Brain pericyte (primary cell): ENCODE data around the gene PRCD.
"Not testable (repeated sequence)": the region's sequence is repeated elsewhere in the genome, so short reads cannot be mapped to it uniquely, and the experiment has no call there.

Source experiments
- DNase-seq: peaks from one replicate; pipeline ENCODE4 v3.0.0-alpha.2; 2012; ENCODE audit warnings: low read depth, low spot score

PRCD gene

DNA sequence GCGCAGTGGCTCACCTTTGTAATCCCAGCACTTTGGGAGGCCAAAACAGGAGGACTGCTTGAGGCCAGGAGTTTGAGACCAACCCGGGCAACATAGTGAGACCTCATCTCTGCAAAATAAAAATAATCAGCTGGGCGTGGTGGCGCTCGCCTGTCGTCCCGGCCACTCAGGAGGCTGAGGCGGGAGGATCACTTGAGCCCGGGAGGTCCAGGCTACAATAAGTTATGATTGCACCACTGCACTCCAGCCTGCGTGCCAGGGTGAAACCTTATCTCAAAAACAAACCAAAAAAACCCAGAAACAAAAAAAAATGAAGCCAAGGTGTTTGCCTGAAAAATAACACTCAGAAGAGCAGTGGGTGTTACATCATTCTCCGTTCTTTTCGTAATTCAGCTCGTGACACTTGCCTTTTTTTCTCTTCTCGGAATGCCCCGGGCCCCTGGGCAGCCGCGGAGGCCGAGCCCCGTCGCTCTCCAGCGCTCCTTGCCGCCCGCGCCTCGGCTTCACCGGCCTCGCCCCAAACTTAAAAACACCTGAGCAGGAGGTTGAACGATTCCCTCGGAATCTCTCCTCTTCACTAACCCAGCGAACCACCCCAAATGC lies 17.0 kb downstream of the PRCD start:
- DNase-seq = no peak

DNA sequence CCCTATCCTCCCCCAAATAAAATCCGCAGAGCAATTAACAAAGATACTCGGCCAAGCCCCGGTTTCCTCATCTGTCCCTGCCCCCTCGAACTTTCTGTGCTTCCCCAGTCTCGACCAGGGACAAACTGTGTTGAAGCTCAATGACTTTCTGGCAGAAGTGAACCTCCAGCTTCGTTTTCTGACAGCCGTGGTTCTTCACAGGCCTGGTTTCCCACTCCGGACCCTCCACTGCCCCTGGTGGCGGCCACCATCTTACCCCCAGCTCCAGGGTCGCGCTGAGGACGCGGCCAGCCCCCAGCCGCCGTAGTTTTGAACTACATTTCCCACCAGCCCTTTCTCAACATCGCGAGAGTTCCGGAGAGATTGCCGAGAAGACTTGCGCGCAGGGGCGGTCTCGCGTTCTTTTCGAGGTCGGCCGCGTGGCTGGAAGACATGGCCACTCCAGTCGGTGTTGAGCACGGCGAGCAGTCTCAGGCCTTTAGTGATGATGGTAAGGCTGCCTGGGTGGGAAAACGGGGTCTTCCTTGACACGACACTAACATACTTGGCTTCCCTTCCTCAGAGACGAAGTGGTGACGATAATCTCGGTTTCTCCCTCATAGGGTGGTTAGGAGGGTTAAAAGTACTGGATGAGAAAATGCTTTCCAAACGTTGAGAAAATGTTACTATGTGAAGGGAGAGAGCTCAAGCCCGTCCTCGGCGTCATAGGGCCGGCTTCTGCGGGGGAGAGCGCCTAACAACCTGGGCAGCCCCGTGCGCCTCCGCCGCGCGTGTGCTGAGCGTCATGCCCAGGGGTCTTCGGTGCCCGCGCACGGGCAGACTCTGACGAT lies 17.7 kb downstream of the PRCD start:
- DNase-seq = peak; percentile 87

DNA sequence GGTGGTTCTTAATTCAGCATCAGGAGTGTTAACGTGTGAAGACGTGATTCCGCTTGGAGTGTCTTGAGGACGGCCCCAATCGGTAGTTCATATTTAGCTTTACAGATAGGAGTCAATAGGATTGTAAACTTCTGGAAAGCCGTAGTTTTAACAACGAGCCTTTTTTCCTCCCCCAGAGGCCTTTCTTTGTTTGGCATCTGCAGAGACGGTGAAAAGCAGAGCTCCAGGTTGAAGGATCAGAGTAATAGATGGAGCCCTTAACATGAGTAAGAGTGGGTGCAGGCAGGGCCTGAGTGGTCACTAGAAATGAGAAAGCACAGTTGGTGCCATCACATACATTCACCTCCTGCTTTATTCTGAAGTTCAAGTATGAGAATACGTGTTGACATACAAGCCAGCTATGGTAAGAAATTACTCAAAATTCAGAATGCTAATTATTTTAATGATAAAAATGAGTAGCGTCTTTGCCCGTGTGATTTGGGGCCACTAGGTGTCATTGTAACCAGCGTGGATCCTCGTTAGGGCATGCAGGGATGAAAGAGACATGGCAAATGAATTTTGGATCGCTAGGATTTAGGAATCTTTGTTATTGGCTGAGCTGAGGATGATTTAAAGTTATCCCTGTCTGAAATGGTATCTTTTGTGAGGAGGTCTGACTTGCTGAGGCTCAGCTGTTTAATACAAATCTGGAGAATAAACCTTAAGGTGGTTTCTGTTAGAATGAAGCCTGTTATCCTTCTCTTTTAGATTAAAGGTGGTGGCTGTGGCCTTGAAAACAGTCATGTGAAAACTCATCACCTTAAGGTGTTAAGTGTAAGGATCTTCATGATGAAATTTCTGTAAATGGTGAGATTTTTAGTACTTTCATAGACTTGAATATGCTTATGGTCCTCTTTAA lies 18.6 kb downstream of the PRCD start:
- DNase-seq = no peak

DNA sequence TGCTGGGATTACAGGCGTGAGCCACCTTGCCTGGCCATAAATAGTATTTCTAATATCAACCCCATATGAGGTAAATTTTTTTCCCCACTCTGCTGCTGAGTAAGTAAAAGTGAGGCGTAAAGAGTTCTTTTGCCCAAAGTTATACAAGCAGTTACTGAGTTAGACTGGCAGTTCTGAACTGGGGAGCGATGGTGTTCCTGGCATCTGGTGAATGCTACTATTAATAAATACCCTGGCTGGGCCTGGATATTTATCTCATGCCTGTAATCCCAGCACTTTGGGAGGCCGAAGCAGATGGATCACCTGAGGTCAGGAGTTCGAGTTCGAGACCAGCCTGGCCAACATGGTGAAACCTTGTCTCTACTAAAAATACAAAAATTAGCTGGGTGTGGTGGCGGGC lies 19.6 kb downstream of the PRCD start:
- DNase-seq = not testable (repeated sequence)

DNA sequence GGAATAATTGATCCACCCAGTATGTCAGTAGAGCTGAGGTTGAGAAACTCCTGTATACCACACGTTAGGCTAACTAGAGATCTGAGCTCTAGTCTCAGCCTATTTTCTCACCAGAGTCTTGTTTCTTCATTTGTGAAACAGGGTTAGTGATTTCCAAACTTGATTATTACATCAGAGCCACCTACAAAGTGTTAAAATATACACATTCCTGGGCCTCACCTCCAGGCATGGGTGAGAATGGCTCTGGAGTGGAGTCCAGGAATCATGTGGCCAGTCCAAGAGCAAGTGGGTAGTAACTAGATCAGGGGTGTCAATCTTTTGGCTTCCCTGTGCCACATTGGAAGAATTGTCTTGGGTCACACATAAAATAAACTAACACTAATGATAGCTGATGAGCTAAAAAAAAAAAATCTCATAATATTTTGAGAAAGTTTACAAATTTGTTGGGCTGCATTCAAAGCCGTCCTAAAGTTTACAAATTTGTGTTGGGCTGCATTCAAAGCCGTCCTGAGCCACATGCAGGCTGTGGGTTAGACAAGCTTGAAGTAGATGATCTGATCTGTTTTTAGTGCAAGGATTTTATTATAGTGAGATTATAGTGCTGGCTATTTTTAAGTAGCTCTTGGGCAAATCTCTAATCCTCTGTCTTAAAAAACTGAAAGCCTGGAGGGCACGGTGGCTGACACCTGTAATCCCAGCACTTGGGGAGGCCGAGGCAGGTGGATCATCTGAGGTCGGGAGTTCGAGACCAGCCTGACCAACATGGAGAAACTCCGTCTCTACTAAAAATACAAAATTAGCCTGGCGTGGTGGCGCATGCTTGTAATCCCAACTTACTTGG lies 20.4 kb downstream of the PRCD start:
- no peak for DNase-seq

DNA sequence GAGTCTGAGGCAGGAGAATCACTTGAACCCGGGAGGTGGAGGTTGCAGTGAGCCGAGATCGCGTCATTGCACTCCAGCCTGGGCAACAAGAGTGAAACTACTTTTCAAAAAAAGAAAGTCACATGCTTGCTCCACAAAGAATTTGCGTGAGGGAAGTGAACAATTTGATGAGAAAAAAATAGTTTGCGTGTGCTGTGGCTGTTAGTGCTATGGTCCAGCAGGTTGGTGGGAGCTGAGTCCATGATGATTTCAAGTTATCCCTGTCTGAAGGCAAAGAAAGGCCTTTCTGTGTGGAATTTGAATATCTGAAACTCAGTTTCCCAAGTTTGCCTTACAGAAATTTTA lies 21.0 kb downstream of the PRCD start:
- no peak for DNase-seq

DNA sequence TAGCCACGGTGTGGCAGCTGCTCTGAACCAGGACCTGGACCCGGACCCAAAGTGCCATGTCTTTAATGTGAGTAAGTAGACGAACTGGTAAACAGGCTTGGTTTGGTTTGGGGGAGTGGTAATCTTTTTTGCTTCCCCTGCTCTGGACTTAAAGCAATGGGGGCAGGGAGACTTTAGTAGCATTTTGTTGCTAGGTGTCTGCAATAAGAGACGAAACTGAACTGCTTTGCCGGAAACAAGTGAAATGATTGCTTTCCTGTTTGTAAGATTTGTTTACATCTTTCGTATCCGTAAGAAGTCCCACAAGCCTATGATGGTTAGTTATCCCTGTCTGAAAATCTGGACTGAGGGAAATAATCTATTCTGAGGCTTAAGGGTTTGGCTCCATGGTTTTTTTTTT lies 21.5 kb downstream of the PRCD start:
- DNase-seq = no peak

DNA sequence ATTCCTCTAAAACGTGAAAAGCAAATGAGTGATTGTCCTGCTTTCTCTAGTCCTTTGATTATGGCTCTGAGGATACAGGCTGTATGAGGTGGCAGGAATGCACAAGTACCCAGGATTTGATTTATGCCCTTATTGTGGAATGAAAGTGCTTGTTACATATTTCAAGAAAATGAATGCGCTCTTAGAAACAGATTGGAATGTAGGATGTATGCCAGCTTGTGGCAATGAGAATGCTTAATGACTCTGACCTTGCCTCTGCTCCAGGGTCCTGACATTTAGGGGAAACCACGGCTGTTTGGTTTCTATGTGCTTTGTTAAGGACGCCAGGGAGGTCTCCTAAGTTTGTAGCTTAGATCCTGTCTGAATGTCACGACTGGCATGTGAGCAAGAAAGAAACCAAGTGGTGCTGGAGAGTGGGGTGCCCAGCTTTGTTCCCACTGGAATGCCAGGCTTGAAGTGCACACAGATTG lies 22.0 kb downstream of the PRCD start:
- no peak for DNase-seq

DNA sequence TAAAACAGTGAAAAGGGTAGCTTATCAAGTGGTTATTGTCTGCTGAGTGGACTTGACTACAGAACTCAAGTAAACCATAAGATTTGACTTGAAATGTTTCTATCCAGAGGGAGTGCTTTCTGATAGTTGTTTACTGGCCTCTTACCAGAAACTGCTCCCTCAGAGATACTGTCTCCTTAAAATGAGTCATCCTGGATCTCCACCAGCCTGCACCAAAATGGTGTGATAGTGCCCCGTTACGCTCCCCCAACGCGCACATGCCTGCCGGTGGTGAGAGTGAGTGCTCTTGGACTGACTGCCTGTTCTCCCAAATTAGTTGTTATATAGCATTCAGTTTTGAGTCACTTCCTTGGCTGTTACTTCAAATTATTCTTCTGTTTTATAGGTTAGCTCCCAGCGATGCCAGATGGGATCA lies 22.9 kb downstream of the PRCD start:
- no peak for DNase-seq

DNA sequence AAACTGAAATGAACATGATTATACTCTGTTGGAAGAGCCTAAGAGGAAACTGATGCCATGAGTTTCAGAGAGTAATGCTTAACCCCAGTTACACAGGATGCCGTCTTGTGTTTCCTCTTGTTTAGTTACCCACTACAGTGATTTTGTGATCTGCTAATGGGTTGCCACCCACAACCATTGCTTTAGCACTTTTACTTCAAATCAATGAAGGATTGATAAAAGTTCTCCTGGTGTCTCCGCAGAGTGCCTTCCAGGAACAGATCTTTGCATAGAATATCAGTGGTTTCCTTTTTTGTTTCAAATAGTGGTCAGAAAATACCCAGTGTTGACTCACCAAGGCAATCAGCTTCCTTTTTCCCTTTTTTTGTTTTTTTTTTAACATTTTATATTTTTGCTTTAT lies 23.5 kb downstream of the PRCD start:
- not testable (repeated sequence) for DNase-seq

DNA sequence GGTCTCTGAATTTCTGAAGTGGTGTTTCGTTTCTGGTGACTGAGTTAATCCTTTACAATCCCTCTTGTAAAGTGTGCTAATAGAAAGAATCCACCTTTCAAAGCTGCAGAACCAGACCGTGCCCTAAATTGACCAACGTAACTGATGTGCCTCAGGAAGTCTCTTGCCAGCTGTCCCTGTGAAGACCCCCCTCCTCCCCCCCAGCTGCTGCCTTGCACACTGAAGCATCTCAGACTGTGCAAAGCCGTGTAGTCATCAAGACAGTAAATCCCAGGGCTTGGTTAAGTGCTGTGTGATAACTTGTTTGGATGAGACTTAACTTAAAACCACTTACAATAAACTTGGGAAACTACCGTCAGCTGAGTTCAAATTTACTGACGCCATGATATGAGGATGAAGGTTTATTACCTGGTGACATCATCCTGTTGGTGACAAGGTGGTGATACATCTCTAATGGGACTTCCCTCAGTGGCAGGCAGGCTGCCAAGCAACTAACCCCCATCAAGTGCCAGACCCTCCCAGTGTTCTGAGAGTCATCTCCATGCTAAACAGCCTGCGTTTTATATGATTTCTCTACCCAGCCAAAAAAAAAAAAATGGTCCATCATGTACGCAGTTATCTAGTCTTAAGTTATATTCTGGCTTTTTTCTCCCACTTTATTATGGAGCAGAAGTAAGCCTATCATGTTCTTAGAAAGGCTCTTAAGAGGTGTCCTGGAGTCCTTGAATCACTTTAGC lies 25.3 kb downstream of the PRCD start:
- DNase-seq = not testable (repeated sequence)

DNA sequence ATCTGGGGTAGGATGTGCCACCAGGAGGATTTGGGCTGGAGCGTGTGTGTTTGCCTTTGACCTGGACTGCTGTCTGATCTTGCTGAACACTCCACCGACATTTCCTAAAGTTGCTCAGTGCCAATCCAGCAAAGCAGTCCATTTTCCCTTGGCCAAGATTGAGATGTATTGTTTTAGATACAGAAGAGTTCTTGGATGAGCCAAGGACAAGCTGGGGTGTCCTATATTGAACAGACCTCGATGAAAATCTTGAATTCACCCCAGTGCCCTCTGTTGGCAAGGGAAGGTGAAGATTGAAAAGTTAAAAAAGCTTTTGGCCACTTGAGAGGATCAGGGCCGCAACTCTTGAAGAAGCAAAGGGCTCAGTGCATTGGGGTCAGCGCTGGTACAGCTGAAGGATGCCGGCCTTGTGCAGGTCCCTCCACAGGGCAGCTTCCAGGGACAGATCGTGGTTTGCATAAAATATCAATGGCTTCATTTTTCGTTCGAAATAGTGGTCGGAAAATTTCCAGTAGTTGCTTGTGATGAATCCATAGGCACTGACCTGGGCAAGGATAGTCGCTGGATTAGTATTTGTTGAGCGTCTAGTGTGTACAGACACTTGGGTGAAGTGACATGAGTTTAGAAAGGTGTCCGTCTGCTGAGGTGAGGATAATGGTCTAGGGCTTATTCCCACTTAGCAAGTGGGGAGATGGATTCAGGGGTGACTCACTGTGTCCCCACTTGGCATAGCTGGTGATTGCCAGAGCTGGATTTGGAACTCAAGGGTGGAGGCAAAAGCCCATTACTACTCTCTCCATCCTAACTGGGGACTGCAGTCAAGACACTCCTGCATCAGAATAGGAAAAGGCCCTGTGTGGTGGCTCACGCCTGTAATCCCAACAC lies 26.1 kb downstream of the PRCD start:
- no peak for DNase-seq

DNA sequence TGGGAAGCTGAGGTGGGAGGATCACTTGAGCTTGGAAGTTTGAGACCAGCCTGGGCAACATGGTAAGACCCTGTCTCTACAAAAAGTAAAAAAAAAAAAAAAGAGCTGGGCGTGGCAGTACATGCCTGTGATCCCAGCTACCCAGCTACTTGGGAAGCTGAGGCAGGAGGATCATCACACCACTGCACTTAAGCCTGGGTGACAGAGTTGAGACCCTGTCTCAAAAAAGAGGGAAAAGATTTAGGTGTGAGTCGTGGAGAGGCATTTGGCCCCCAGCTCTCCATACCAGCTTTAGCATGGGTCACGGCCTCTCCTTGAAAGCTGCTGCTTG lies 26.7 kb downstream of the PRCD start:
- DNase-seq = no peak

DNA sequence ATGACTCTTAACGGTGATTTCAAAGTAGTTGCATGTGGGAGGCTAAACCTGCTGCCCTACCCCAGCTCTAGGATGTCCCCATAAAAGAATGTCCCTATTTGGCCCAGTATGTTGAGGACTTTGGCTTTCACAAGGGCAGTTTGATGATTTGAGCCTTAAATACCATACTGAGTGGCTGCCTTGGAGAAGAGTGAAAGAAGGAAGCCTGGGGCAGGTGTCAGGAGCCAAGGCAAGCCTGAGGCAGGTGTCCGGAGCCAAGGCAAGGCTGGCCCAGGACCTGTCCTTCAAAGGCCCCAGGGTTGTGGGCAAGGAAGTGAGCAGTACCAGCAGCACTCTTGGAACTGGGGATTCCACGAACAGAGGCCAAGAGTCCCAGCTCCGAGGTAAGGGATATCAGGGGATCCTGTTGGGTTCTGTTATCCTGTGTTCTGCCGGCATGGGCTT lies 27.2 kb downstream of the PRCD start:
- no peak for DNase-seq

DNA sequence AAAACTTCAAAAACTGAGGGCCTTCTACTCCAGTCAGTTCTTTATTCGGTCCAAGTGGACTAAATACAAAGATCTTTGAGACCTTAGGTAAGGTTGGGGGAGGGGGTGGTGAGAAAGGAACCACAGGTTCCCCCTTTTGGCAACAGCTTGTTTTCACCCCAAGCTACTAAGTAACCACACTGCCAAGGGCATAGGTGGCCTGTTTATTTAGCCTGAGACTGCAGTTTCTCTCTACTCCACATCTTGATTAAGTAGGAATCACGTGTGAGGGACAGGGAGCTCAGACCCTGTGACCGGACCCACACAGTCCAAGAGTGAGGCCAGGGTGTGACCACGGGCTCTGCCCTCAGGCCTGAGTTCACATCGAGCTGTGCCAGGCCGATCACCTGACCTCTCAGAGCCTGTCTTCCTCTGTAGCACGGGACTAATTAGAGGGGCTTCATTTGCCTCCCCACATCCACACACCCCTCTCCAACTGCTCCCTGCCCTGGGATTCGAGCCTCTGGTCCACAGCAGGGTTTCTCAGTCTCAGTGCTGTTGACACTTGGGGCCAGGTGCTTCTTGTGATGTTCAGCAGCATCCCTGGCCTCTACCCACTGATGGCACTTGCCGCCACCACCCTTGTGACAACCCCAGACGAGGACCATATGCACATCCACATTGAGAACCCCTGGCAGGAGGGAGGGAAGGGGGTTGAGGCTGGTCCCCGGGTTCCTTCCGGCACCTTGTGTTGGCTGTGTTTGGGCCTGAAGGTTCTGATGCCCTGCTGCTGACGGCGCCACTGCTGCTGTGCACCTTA lies 28.0 kb downstream of the PRCD start:
- no peak for DNase-seq

DNA sequence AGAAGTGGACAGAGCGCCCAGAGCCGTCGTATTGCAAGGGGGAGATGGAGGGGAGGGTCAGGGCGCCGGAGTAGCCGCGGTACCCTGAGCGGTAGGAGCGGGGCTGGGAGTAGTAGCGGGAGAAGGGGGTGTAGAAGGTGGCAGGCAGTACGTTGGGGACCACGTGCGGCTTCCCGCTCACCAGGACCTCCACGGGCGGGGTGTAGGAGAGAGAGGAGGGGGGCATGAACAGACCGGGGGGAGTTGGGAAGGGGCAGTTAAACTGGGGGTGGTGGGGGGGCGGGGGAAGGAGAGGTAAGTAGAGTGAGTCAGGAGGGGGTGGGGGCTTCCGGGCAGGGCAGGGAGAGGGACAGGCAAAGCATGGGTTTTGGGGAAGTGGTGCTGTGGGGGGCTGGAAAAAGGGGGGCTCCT lies 29.0 kb downstream of the PRCD start:
- DNase-seq = no peak

DNA sequence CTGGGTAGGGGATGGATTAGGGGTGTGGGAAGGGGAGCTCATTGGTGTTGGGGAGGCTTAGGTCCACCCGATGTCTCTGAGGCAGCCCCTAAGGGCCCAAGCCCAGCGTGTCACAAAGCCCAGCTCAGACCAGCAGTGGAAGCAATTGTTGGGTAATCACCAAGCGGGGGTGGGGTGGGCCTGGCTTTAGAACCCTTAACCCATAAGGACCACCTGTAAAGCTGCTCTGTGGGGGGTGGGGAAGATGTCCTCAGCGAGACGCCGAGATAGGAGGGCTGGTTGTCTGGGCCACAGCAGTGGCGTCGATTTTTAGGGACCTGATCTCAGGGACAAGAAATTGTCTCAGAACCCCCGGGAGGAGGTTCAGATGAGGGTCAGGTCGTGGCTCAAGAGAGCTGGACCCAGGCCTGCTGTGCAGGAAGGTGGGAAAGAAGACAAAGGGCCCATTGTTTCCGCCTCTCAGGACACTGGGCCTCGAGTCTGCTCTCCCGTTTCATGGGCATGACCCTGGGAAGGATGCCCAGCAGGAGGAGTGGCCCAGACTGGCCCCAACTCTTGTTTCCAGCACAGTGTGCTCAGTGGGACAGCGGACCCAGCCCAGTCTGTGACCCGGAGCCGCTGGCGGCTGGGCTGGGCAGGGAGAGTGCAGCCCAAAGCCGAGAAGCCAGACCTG lies 29.9 kb downstream of the PRCD start:
- no peak for DNase-seq

DNA sequence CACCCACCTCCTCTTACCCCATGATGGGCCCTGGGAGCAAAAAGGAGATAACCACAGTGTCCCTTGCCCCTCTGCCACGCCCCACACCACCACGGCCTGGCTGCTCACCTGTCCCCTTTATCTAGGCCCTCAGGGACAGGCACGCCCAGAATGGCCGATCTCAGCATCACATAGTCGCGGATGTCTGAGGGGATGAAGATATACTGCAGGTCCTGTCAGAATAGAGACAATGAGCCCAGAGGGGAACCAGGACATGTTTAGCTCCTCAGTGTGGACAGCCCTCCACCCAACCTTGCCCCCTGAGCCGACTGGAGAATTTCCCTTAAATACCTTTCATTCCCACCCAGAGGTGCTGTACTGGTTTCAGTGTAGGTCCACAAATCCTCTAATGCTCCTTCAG lies 30.6 kb downstream of the PRCD start:
- no peak for DNase-seq
